Duodenal mucosa (tissue), 2 donors: Measurements from ENCODE around the gene BLVRB.

Source experiments
- H3K27ac ChIP-seq: one replicate; pipeline ENCODE4 v1.7.0; 2013; ENCODE audit warnings: low read depth, low read length
- H3K27me3 ChIP-seq, 2 donors: one replicate each; pipeline ENCODE4 v1.7.0; 2013; ENCODE audit warnings: low read length in 2 of 2, control low read depth in 1 of 2; ENCODE audit not compliant: insufficient read depth in 2 of 2, control insufficient read depth in 1 of 2
- H3K36me3 ChIP-seq, 2 donors: one replicate each; pipeline ENCODE4 v1.7.0; 2013; ENCODE audit warnings: low read length in 2 of 2, control low read depth in 1 of 2; ENCODE audit not compliant: insufficient read depth in 2 of 2, control insufficient read depth in 1 of 2
- H3K4me1 ChIP-seq, 2 donors: one replicate each; pipeline ENCODE4 v1.7.0; 2013; ENCODE audit warnings: low read length in 2 of 2, control low read depth in 1 of 2; ENCODE audit not compliant: insufficient read depth in 2 of 2, control insufficient read depth in 1 of 2
- H3K4me3 ChIP-seq, 2 donors: one replicate each; pipeline ENCODE4 v1.7.0; 2013; ENCODE audit warnings: low read length in 2 of 2, low read depth in 1 of 2
- H3K9ac ChIP-seq, 2 donors: one replicate each; pipeline ENCODE4 v1.7.0; 2013; ENCODE audit warnings: low read length in 2 of 2, low read depth in 1 of 2
- H3K9me3 ChIP-seq, 2 donors: one replicate each; pipeline ENCODE4 v1.7.0; 2013; ENCODE audit warnings: low read length in 2 of 2, control low read depth in 1 of 2; ENCODE audit not compliant: control insufficient read depth in 1 of 2

BLVRB gene

GRCh38 chr19:40453151-40453735, 12.3 kb downstream of the BLVRB start:
- Histone ChIP-seq H3K27ac (no peak overlapping the region), H3K4me3 (no peak overlapping the region), H3K9me3 (no peaks in the 10 kb centered on the region), H3K27me3 (no peaks in the 10 kb centered on the region), H3K36me3 (peaks cover 0 to 10% of the 10 kb centered on the region in 2 donors), H3K9ac (no peak overlapping the region), H3K4me1 (no peaks in the 10 kb centered on the region)

- H3K9me3 ChIP-seq, result no peaks in the 10 kb centered on the region
- no peak overlapping the region for H3K27ac ChIP-seq
- H3K36me3 ChIP-seq, result peaks cover 6 to 18% of the 10 kb centered on the region in 2 donors
- H3K27me3 ChIP-seq, result no peaks in the 10 kb centered on the region
- H3K9ac ChIP-seq, result no peak overlapping the region
- no peak overlapping the region for H3K4me3 ChIP-seq
- no peaks in the 10 kb centered on the region for H3K4me1 ChIP-seq
Observed at GRCh38 chr19:40452016-40452415, 13.5 kb downstream of the BLVRB start.

- Histone ChIP-seq H3K9me3 (no peaks in the 10 kb centered on the region), H3K9ac (no peak overlapping the region), H3K27ac (no peak overlapping the region), H3K36me3 (peaks cover 6 to 18% of the 10 kb centered on the region in 2 donors), H3K27me3 (no peaks in the 10 kb centered on the region), H3K4me1 (no peaks in the 10 kb centered on the region), H3K4me3 (no peak overlapping the region)
Observed at GRCh38 chr19:40450664-40451063, 14.9 kb downstream of the BLVRB start.

GRCh38 chr19:40449506-40449905, 16.0 kb downstream of the BLVRB start:
- H3K4me1 ChIP-seq, result peaks cover 0 to 2% of the 10 kb centered on the region in 2 donors
- no peak overlapping the region for H3K27ac ChIP-seq
- no peak overlapping the region for H3K4me3 ChIP-seq
- no peaks in the 10 kb centered on the region for H3K27me3 ChIP-seq
- H3K9me3 ChIP-seq, result no peaks in the 10 kb centered on the region
- H3K9ac ChIP-seq, result no peak overlapping the region
- peaks cover 6 to 13% of the 10 kb centered on the region in 2 donors for H3K36me3 ChIP-seq

GRCh38 chr19:40446263-40446784, 19.2 kb downstream of the BLVRB start:
- peaks cover 14 to 19% of the 10 kb centered on the region in 2 donors for H3K36me3 ChIP-seq
- no peaks in the 10 kb centered on the region for H3K27me3 ChIP-seq
- no peak overlapping the region for H3K27ac ChIP-seq
- no peak overlapping the region for H3K9ac ChIP-seq
- H3K4me1 ChIP-seq, result peaks cover 10% of the 10 kb centered on the region in 2 donors
- no peaks in the 10 kb centered on the region for H3K9me3 ChIP-seq
- H3K4me3 ChIP-seq, result no peak overlapping the region

- Histone ChIP-seq H3K27ac (no peak overlapping the region), H3K36me3 (peaks cover 19% of the 10 kb centered on the region in 2 donors), H3K9ac (no peak overlapping the region), H3K27me3 (no peaks in the 10 kb centered on the region), H3K4me1 (peaks cover 10% of the 10 kb centered on the region in 2 donors), H3K9me3 (no peaks in the 10 kb centered on the region), H3K4me3 (no peak overlapping the region)
Observed at GRCh38 chr19:40445780-40446262, 19.7 kb downstream of the BLVRB start.

- peak overlapping the region; percentile 84 to 96 for H3K4me3 ChIP-seq
- H3K27ac ChIP-seq, result peak overlapping the region; percentile 92
- peaks cover 10% of the 10 kb centered on the region in 2 donors for H3K4me1 ChIP-seq
- peaks cover 20 to 27% of the 10 kb centered on the region in 2 donors for H3K36me3 ChIP-seq
- H3K9ac ChIP-seq, result peak overlapping the region; percentile 84 to 99
- H3K9me3 ChIP-seq, result no peaks in the 10 kb centered on the region
- H3K27me3 ChIP-seq, result no peaks in the 10 kb centered on the region
Observed at GRCh38 chr19:40444825-40445312, 20.7 kb downstream of the BLVRB start.

GRCh38 chr19:40444000-40444824, 21.3 kb downstream of the BLVRB start, which contains the start of gene SERTAD3:
SERTAD3 (minus strand) TSS chr19:40444335; CDS start chr19:40442080, 2,255 bp downstream.
- peak within 1 kb of the TSS; percentile 86 to 96 for H3K4me3 ChIP-seq
- peak within 1 kb of the TSS; percentile 92 for H3K27ac ChIP-seq
- peaks cover 10% of the 10 kb centered on the region in 2 donors for H3K4me1 ChIP-seq
- H3K36me3 ChIP-seq, result peaks cover 20 to 27% of the 10 kb centered on the region in 2 donors
- H3K9me3 ChIP-seq, result no peaks in the 10 kb centered on the region
- H3K27me3 ChIP-seq, result no peaks in the 10 kb centered on the region
- peak within 1 kb of the TSS; percentile 84 to 99 for H3K9ac ChIP-seq

- Histone ChIP-seq H3K4me1 (peaks cover 10% of the 10 kb centered on the region in 2 donors), H3K27me3 (no peaks in the 10 kb centered on the region), H3K4me3 (peak overlapping the region; percentile 86 to 96), H3K36me3 (peaks cover 20 to 27% of the 10 kb centered on the region in 2 donors), H3K27ac (peak overlapping the region; percentile 92), H3K9me3 (no peaks in the 10 kb centered on the region), H3K9ac (peak overlapping the region; percentile 82 to 99)
Observed at GRCh38 chr19:40443131-40443999, 22.2 kb downstream of the BLVRB start.
